GM21723 (cell line): ENCODE measurements around the gene DGKB.

Experiments
- ATAC-seq: cut with Tn5 transposase; IDR thresholded peaks from one replicate; pipeline ENCODE4 v1.9.1; 2021; ENCODE audit warnings: mild to moderate bottlenecking, moderate library complexity; ENCODE audit not compliant: unreplicated experiment

DGKB gene

DNA sequence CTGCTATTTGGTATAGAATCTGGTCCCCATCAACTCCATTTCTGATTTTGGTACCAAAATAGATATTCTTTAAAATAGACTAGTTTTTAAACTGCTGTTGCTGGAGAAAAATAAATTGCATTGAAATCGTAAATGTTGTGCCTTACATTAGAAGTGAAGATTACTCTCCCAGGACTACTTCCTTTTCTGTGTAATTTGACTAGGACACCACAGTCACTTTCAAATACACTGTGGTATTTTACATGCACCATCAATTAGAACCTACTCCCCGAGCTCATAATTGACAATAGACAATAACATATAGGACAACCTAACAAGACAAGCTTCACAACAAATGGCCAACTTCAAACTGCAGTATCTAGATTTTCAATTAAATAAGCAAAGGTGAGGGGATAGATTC lies 211.5 kb downstream of the DGKB start:
- no peak for ATAC-seq

DNA sequence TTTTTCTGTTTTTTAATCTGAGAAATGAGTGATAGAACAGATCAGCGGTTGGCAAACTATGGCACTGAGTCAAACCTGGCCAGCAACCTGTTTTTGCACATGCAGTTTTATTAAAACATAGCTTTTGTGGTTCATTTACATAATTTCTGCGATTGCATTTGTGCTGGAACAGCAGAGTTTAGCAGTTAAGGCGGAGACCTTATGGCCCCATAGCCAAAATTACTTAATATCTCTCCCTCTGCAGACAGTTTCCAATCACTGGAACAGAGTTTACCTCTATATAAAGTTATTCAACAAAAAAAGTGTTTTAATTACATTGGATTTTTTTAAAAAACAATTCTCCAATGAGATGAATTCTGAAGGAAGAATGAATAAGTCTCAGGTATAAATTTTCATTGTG lies 212.1 kb downstream of the DGKB start:
- no peak for ATAC-seq

DNA sequence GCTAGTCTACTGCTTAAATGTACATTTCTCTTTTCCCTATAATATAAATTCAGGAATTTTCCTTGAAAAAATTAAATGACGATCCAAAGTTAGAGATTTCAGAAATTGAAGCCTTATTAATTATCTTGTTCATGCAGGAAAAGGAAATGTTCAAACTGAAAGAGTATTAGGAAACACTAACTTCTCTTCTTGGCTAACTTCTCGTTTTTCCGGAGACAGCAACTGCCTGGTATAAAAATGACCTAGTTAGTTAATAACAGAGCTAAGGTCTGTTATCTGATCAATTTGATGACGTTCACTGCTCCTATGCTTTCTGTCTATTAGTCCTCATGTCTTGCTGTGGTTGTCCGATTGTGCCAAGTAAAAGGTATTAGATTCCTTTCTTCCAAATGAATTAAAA lies 212.5 kb downstream of the DGKB start:
- no peak for ATAC-seq

DNA sequence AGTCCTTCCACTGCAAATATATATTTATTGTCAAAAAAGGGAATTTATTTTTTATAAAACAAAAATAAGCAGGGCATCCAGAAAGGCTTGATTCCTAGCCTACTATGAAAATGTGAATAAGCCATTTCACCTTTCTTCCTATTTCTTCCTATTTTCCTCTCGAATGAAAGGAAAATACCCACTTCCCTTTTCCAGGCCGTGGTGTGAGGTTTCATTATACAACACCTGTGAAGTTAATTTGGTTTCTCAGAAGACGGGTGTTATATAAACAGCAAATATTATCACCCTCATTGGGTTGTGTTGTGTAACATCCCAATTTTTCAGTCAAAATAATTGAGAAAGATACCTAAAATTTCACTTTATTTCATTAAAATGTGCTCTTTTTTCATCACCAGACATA lies 214.3 kb downstream of the DGKB start:
- no peak for ATAC-seq

DNA sequence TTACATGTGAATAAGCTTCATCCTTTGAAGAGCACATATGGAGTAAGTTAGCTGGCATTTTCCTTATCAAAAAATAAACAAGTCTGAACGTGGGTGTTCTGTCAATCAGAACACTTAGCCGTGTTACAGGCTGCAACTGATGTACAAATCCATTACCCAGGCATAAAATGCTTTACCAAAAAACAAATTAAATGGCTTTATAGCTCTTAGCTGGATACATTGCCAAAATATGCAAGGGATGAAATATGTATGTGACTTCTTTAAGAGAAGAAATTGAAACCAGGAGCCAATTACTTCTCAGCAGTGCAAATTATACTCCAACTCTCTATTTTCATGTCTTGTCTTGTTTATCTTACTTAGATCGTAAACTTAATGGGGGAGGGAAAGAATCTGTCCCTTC lies 214.8 kb downstream of the DGKB start:
- no peak for ATAC-seq

DNA sequence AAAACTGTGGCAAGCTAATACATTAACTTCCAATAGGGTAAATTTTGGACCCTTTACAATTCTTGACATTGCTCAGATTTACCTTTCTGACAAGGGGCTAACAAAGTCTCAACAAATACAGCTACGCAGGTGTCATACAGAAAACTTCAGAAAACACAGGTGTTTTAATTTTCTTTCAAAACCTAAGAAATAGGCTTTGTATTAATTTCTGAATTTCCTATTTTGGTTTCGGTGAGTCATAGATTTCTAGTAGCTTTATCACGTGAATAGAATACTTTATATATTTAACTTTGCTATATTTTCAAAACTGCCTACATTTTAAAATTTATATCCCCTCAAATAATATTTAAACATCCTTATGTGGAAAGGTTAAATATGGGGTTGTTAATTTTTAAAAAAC lies 215.3 kb downstream of the DGKB start:
- no peak for ATAC-seq

DNA sequence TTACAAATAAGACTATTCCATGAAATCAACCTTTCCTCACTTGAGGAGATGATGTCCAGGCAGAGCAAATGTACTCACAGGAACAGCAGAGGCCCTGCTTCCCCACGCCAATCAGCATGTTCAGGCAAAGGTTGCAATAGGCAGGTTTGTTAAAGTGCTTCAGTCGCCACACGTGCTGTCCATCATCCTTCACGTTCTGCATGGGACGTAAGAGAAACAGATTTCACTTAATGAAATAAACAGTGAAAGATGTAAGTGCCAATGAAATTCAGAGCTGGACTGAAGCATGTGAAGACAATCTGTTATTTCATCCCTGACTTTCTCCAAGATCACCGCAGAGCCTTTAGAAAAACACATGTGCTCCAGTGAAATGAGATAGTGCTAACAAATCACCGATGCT lies 217.4 kb downstream of the DGKB start:
- no peak for ATAC-seq

DNA sequence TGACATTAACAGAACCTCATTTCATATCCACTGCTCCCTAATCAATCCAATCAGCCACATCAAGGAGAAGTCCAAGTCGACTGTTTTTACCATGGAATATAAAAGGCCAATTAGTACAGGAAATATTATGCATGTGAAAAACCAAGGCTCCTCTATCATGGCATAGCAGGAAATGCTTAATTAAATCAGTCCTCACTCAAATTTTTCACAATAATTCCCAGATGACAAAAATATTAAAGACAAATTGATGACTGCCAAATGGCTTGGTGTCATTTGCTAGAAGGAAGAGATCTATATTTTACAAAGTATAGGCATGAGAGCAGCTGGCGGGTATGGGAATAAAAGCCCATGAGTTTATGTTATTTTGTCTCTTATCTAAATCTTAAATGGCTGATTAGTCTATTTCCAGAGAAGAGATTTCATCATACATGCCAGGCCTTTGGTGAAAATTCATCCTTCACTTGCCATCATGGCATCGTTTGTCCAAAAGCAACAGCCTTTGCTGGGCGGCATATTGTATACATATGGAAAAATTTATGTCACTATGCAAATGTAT lies 219.6 kb downstream of the DGKB start:
- no peak for ATAC-seq

DNA sequence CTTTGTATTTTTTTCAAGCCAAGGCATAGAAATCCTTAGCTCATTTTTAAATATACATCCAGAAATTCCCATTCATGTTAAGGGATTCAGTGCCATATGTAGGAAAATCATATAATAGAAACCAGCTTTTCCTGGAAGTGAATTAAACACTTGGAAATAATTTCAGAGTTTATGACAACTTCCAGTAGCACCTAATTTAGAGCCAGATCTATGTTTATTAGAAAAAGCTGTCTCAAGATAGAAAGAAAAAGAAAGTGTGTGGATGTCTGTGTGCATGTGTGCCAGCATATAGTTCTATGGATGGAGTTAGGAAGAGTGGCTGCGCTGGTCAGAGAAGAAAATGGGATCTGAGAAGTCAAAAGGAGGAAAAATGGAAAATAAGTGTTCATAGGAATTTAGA lies 225.7 kb downstream of the DGKB start:
- ATAC-seq = no peak

DNA sequence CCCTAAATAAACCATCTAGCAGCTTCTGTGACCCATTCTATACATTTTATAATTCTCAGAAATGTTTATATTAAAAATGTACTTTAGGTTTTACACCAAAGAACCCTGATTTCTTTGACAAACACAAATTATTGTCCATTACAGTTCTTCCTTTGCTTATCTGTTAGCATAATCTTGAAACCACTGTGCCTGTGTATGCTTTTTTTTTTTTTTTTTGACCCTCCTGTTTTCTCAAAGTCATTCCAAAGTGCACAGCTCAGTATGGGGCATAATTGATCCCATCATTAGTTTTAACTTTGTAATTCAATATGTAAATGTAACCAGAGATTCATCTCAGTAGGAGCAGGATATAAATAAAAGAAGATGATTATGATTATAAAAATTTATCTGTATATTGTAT lies 229.3 kb downstream of the DGKB start:
- ATAC-seq = no peak

DNA sequence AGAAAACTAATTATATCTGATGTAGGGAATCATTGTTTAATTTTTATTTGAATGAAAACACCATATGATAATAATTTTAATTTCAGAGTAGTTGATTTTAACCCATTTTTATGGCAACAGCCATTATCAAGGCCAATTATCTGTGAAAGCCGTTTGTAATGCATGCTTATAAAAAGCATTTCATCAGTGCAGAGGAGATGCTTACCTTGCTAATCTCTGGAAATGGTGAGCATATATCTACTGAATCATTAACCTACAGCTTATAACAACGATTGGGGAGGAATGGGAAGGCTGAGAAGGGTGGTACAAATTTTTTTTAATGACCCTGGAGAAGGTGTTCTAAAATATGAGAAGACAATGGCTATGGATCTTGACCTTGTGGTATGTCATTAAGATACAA lies 235.6 kb downstream of the DGKB start:
- no peak for ATAC-seq

DNA sequence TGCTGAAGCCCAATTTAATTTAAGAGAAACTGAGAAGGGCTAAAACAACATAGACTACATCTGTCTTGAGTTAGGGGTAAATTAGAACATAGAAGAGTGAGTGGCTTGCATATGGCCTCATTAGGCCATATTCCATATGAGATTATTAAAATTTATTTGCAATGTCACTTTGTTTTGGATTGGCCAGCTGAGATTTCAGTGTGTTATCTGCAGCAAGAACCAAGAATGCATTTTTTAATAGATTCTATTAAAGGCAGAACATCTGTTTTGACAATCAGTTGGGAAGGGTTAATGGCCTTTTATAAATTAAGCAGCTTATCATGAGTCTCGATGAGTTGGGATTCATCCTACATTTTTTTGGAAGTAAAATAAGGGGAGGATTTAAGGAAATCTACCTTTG lies 236.2 kb downstream of the DGKB start:
- no peak for ATAC-seq

DNA sequence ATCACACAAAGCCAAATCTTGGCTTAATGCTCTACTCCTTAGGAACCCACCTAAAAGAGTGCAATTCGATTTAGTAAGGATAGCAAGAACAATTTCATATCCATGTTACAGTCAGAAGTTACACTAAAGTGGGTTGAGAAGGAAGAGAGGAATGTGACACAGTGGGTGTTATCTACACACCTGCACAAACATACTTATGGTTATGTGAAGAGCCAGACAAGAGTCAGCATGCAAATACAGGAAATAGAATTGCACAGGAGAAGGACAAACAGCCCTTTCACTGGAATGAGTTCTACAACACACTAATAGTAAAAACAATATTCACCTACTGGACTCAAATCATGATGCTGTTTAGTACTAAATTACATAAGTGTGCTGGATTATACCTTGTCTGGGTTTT lies 262.8 kb downstream of the DGKB start:
- no peak for ATAC-seq

DNA sequence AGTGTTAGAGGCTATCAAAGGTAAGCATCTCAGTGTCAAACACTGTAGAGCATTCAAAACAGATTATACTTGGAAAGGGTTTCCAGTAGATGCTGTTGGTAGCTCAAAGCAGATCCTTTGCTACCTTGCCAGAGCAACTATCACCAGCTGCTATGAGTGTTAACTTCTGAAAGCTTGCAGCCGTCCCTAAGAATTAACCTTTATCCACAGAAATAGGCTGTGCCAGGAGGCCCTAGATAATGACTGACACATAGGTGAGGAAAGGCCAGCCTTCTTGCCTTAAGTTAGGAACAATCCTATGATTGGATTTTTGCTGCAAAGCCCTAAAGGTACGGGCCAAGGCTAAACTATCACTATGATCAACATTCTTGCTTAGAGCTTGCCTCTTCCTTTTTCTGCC lies 263.2 kb downstream of the DGKB start:
- no peak for ATAC-seq

DNA sequence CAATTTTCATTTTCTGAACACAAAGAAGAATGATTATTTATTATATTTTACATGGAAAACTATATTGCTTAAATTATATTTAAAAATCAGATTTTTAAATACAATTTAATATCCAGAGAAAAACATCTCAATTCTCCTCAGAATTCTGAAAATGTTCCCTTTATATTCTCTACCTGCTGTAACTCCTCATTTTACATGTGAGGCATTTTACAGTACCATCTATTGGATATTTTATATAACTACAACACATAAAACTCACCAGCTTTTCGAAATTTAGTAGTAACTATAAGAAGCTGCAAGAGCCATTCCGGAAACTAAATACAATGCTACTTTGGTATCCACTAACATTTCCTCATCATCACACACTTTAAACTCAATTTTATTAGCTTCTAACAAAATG lies 264.6 kb downstream of the DGKB start:
- no peak for ATAC-seq

DNA sequence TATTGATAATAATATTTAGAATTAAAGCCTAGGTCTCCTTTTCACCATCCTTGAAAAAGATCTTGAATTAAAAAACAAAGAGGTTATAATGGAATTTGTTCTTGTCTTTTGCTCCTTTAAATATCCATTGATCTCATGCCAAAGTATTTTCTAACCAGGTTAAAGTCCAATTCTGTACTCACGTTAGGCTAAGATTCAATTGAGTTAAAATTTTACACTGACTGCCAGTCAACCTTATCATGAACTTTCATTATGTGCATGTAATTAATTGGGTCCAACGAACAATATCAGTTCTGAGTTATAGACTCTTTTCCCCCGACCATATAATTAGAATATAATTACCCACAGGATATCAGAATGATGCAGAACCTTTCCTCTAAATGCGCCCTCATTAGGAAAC lies 266.6 kb downstream of the DGKB start:
- ATAC-seq = no peak

DNA sequence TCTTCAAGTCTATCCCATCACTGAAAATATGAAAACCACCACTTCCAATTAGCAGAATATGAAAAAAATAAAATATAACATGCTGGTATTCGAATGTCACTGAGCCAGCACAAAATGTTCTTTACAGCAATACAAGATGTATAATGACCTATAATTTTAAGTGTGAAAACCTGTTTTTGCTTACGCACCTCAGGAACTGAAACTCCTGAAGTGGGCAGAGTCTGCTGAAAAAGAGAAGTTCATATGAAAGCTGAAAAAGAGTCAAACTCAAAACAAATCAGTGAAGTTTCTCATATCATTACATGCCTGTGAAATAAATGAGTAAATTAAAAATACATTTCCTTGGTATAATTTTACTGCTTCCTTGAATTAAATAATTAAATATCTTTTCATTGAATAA lies 272.5 kb downstream of the DGKB start:
- ATAC-seq = no peak

DNA sequence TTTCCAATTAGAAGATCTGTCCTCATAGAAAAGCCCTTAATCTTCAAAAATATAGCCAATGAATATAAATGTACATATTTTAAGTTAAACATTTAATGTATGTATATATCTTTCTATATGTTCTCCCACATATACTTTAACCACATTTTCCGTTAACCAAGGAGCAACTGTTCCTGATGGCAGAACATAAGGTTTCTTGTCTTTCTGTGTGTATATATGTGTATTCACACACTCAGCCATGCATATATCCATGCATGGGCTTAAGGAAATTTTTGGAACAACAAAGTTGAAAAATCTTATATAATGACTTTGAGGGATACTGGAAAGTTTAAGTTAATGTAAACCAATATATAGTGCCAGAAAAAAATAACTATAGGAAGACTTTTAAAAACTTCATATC lies 274.0 kb downstream of the DGKB start:
- no peak for ATAC-seq

DNA sequence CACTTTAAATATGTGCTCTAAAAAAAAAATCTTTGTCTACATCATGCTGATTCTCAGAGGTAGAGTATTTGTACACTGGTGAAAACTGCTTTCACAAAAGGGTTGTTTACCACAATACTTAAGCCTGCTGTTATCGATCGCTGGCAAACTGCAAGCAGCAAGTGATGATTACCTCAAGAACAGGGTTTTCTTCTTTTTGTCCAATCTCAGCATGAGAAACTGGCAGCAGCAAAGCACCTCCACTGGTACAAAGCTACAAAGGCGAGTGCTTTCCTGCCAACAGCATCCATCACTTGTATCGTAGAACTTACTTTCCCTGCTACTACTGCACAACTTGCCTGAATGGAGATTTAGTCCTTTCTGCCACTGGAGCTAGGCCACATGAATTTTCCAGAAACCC lies 276.5 kb downstream of the DGKB start:
- no peak for ATAC-seq

DNA sequence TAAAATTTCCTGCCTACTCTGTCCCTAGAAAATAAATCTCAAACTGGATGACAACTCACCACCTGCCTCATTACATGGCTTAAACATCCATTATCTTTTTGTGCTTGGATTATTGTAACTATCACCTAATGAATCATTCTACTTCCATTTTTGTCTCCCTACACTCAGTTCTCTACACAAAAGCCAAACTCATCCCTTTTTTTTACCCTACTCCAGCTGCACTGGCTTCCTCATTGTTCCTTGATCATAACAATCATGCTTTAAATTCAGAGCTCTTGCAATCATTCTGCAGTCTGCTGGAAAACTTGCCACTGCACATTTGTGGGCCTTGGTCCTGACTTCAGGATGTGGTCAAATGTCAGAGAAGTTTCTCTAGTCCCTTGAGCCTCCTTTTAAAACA lies 280.0 kb downstream of the DGKB start:
- ATAC-seq = no peak

DNA sequence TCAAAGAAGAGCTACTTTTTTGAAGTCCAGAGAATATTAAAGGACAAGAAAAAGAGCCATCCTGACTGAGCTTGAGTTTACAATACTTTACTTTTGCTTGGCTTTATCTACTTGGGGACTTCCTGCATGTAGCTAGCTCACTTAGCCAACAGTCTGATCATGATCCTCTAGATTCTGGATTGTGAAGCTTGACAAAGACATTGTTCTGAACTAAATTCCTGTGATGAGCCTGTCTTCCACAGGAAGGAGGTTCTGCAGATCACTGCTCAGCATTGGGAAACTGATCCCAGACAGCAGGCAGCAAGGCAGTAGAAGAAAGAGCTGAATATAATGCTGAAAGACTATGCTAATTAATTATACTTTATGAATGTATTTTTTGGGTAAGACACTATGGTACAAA lies 296.4 kb downstream of the DGKB start:
- no peak for ATAC-seq

DNA sequence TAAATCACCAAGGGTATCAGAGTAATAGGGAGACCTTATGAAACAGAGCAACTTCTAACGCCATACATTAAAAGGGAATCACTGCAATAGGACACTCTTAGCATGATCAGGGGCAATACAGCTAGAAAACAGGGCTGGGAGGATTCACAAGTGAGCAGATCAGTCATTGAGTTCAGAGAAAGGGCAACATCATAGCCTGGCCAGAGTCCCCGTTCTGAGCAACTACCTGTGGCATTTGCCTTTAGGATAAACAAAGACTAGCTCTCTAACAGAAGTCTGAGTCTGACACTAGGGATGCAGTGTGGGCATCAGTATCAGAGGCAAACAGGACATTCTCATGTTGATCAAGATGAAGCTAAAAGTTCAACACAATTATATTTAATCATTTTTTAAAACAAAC lies 297.9 kb downstream of the DGKB start:
- no peak for ATAC-seq

DNA sequence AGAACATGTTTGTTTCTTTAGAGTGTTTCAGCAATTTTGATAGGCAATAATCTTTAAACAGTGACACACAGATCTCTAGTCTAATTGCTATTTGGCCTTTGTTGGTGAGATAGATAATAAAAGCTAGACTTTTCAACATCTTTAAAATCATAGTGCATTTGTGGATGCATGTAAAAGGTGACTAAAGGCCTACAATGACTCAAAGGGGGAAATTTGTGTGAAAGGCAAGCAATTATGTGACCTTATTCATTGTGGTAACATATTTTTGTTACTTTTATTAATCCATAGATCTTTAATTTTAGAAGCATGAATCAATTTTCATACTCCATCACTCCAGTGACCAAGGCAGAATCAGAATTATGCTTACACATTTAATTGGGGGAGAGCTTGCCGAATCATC lies 299.7 kb downstream of the DGKB start:
- no peak for ATAC-seq
